ENCODE results near the gene ALKBH3. TPM values are rescaled to one million over a fixed set of nuclear protein-coding genes. Genes with fewer than 3 reads are reported as not detected.

The ALKBH3 gene
- total RNA-seq, 2 experiments from 2014 or later = 41.9 to 42.3 TPM

GRCh38 chr11:43908683-43909082 lies 28.1 kb downstream of the ALKBH3 start:
- DNase-seq = no peak
- Mint-ChIP-seq H3K4me1 (peaks cover 12% of the 10 kb centered on the region), H3K4me3 (no peak overlapping the region), H3K27ac (no peak overlapping the region), H3K27me3 (no peaks in the 10 kb centered on the region), H3K36me3 (ENCODE audit: low read depth) (peaks cover 31% of the 10 kb centered on the region), H3K9me3 (ENCODE audit: low read depth) (no peaks in the 10 kb centered on the region)
- POLR2A ChIA-PET = no interaction called here
- CTCF ChIA-PET = interaction anchor here (0.6 to 2.8 kb wide), 4 partner anchors 13 to 276 kb away, joined by 3 to 10 read pairs (median 4); no protein-coding TSS in a partner anchor
- ATAC-seq = no peak
- intact Hi-C loops (cut with DNase I, micrococcal nuclease) = no loop called here

- CTCF ChIA-PET = no interaction called here
Observed at GRCh38 chr11:43913829-43914380, 33.3 kb downstream of the ALKBH3 start.

GRCh38 chr11:43914466-43914865 lies 33.8 kb downstream of the ALKBH3 start:
- ChIA-PET POLR2A (no interaction called here), CTCF (interaction anchor here (1.0 kb wide), 2 partner anchors 25 to 29 kb away, joined by 4 read pairs; no protein-coding TSS in a partner anchor)
- DNase-seq (no peak), ATAC-seq (no peak)
- no peak overlapping the region for H3K27ac Mint-ChIP-seq
- intact Hi-C loops (cut with DNase I, micrococcal nuclease) = no loop called here
- no peak overlapping the region for H3K4me3 Mint-ChIP-seq
- peaks cover 20% of the 10 kb centered on the region for H3K36me3 Mint-ChIP-seq (ENCODE audit: low read depth)
- H3K27me3 Mint-ChIP-seq = no peaks in the 10 kb centered on the region
- no peaks in the 10 kb centered on the region for H3K9me3 Mint-ChIP-seq (ENCODE audit: low read depth)
- H3K4me1 Mint-ChIP-seq = no peaks in the 10 kb centered on the region

More at GRCh38 chr11:43913829-43914380, 33.3 kb downstream of the ALKBH3 start:
- Mint-ChIP-seq H3K27ac (no peak overlapping the region), H3K27me3 (no peaks in the 10 kb centered on the region), H3K9me3 (ENCODE audit: low read depth) (no peaks in the 10 kb centered on the region), H3K36me3 (ENCODE audit: low read depth) (peaks cover 17% of the 10 kb centered on the region), H3K4me1 (no peaks in the 10 kb centered on the region), H3K4me3 (no peak overlapping the region)
- ATAC-seq (no peak), DNase-seq (no peak)
- POLR2A ChIA-PET = no interaction called here
- intact Hi-C loops (cut with DNase I, micrococcal nuclease) = no loop called here

GRCh38 chr11:43916621-43917020 lies 36.0 kb downstream of the ALKBH3 start:
- H3K36me3 Mint-ChIP-seq (ENCODE audit: low read depth) = peaks cover 28% of the 10 kb centered on the region
- ChIA-PET POLR2A (no interaction called here), CTCF (interaction anchor here (1.2 kb wide), 1 partner anchor 11 kb away, joined by 4 read pairs; no protein-coding TSS in a partner anchor)
- H3K9me3 Mint-ChIP-seq (ENCODE audit: low read depth) = no peaks in the 10 kb centered on the region
- ATAC-seq (no peak), DNase-seq (no peak)
- H3K27me3 Mint-ChIP-seq = no peaks in the 10 kb centered on the region
- intact Hi-C loops (cut with DNase I, micrococcal nuclease) = no loop called here
- peaks cover 14% of the 10 kb centered on the region for H3K4me1 Mint-ChIP-seq
- no peak overlapping the region for H3K4me3 Mint-ChIP-seq
- no peak overlapping the region for H3K27ac Mint-ChIP-seq

- Mint-ChIP-seq H3K27me3 (no peaks in the 10 kb centered on the region), H3K4me1 (peaks cover 14% of the 10 kb centered on the region), H3K36me3 (ENCODE audit: low read depth) (peaks cover 36% of the 10 kb centered on the region), H3K27ac (no peak overlapping the region), H3K4me3 (no peak overlapping the region), H3K9me3 (ENCODE audit: low read depth) (no peaks in the 10 kb centered on the region)
- ChIA-PET POLR2A (no interaction called here), CTCF (interaction anchor here (0.7 kb wide), 1 partner anchor 84 kb away, joined by 4 read pairs; no protein-coding TSS in a partner anchor)
- intact Hi-C loops (cut with DNase I, micrococcal nuclease) = no loop called here
- no peak for DNase-seq
- ATAC-seq = no peak
Observed at GRCh38 chr11:43917851-43918250, 37.2 kb downstream of the ALKBH3 start.

GRCh38 chr11:43918662-43919061 lies 38.0 kb downstream of the ALKBH3 start:
- Mint-ChIP-seq H3K36me3 (ENCODE audit: low read depth) (peaks cover 32% of the 10 kb centered on the region), H3K27ac (peak overlapping the region; percentile 45), H3K9me3 (ENCODE audit: low read depth) (no peaks in the 10 kb centered on the region), H3K27me3 (no peaks in the 10 kb centered on the region), H3K4me1 (peaks cover 14% of the 10 kb centered on the region), H3K4me3 (no peak overlapping the region)
- intact Hi-C loops (cut with DNase I, micrococcal nuclease) = no loop called here
- ChIA-PET POLR2A (no interaction called here), CTCF (interaction anchor here (0.7 to 0.9 kb wide), 3 partner anchors 29 to 119 kb away, joined by 3 to 4 read pairs (median 4); no protein-coding TSS in a partner anchor)
- DNase-seq = no peak
- no peak for ATAC-seq

GRCh38 chr11:43919852-43920597 lies 39.4 kb downstream of the ALKBH3 start:
- H3K27ac Mint-ChIP-seq = no peak overlapping the region
- no peak for DNase-seq
- no peaks in the 10 kb centered on the region for H3K9me3 Mint-ChIP-seq (ENCODE audit: low read depth)
- CTCF ChIA-PET = interaction anchor here (0.6 to 1.3 kb wide), 7 partner anchors 9 to 346 kb away, joined by 3 to 6 read pairs (median 3); no protein-coding TSS in a partner anchor
- no peaks in the 10 kb centered on the region for H3K27me3 Mint-ChIP-seq
- H3K36me3 Mint-ChIP-seq (ENCODE audit: low read depth) = peaks cover 28% of the 10 kb centered on the region
- H3K4me3 Mint-ChIP-seq = no peak overlapping the region
- peaks cover 14% of the 10 kb centered on the region for H3K4me1 Mint-ChIP-seq
- intact Hi-C loops (cut with DNase I, micrococcal nuclease) = loop anchor here (1.0 to 2.0 kb wide), 3 partner anchors 51 to 89 kb away; no protein-coding TSS in a partner anchor
- ATAC-seq = no peak
- POLR2A ChIA-PET = no interaction called here

- H3K27me3 Mint-ChIP-seq = no peaks in the 10 kb centered on the region
- H3K4me3 Mint-ChIP-seq = no peak overlapping the region
- ChIA-PET POLR2A (no interaction called here), CTCF (interaction anchor here (0.6 to 2.3 kb wide), 6 partner anchors 10 to 347 kb away, joined by 3 to 11 read pairs (median 3); no protein-coding TSS in a partner anchor)
- peaks cover 27% of the 10 kb centered on the region for H3K36me3 Mint-ChIP-seq (ENCODE audit: low read depth)
- peaks cover 14% of the 10 kb centered on the region for H3K4me1 Mint-ChIP-seq
- intact Hi-C loops (cut with DNase I, micrococcal nuclease) = loop anchor here (1.0 to 2.0 kb wide), 3 partner anchors 52 to 90 kb away; no protein-coding TSS in a partner anchor
- peak; percentile 95 for ATAC-seq
- H3K9me3 Mint-ChIP-seq (ENCODE audit: low read depth) = no peaks in the 10 kb centered on the region
- peak overlapping the region; percentile 44 for H3K27ac Mint-ChIP-seq
- peak; percentile 63 for DNase-seq
Observed at GRCh38 chr11:43920598-43921419, 40.2 kb downstream of the ALKBH3 start.

- H3K4me3 Mint-ChIP-seq = no peak overlapping the region
Observed at GRCh38 chr11:43921561-43922294, 41.1 kb downstream of the ALKBH3 start.

GRCh38 chr11:43922295-43922648 lies 41.6 kb downstream of the ALKBH3 start:
- H3K4me1 Mint-ChIP-seq = peaks cover 14% of the 10 kb centered on the region
- ATAC-seq (no peak), DNase-seq (no peak)
- no peak overlapping the region for H3K27ac Mint-ChIP-seq
- peaks cover 27% of the 10 kb centered on the region for H3K36me3 Mint-ChIP-seq (ENCODE audit: low read depth)
- no peaks in the 10 kb centered on the region for H3K27me3 Mint-ChIP-seq
- no peak overlapping the region for H3K4me3 Mint-ChIP-seq
- ChIA-PET POLR2A (no interaction called here), CTCF (interaction anchor here (0.6 to 2.3 kb wide), 3 partner anchors 33 to 44 kb away, joined by 3 to 11 read pairs (median 4); no protein-coding TSS in a partner anchor)
- intact Hi-C loops (cut with DNase I, micrococcal nuclease) = no loop called here
- no peaks in the 10 kb centered on the region for H3K9me3 Mint-ChIP-seq (ENCODE audit: low read depth)

More at GRCh38 chr11:43921561-43922294, 41.1 kb downstream of the ALKBH3 start:
- no peaks in the 10 kb centered on the region for H3K27me3 Mint-ChIP-seq
- no peaks in the 10 kb centered on the region for H3K9me3 Mint-ChIP-seq (ENCODE audit: low read depth)
- peak overlapping the region; percentile 42 for H3K27ac Mint-ChIP-seq
- CTCF ChIA-PET = interaction anchor here (0.6 to 2.3 kb wide), 4 partner anchors 9 to 217 kb away, joined by 3 to 11 read pairs (median 4); no protein-coding TSS in a partner anchor
- intact Hi-C loops (cut with DNase I, micrococcal nuclease) = loop anchor here in 1 of 2 experiments (2.0 kb wide), 1 partner anchor 53 kb away; no protein-coding TSS in a partner anchor
- peaks cover 14% of the 10 kb centered on the region for H3K4me1 Mint-ChIP-seq
- ATAC-seq (no peak), DNase-seq (no peak)
- POLR2A ChIA-PET = no interaction called here
- peaks cover 27% of the 10 kb centered on the region for H3K36me3 Mint-ChIP-seq (ENCODE audit: low read depth)
